HuH-7.5 (cell line): Measurements from ENCODE around the gene BCAS2.
A peak's percentile ranks its signal among the peaks of the same experiment; 100 is the strongest.
"Not testable (repeated sequence)": the region's sequence is repeated elsewhere in the genome, so short reads cannot be mapped to it uniquely, and the experiment has no call there.

ENCODE experiments used
- DNase-seq: peaks from one replicate; pipeline ENCODE4 v3.0.0; 2011; ENCODE audit warnings: low spot score

Gene BCAS2

DNA sequence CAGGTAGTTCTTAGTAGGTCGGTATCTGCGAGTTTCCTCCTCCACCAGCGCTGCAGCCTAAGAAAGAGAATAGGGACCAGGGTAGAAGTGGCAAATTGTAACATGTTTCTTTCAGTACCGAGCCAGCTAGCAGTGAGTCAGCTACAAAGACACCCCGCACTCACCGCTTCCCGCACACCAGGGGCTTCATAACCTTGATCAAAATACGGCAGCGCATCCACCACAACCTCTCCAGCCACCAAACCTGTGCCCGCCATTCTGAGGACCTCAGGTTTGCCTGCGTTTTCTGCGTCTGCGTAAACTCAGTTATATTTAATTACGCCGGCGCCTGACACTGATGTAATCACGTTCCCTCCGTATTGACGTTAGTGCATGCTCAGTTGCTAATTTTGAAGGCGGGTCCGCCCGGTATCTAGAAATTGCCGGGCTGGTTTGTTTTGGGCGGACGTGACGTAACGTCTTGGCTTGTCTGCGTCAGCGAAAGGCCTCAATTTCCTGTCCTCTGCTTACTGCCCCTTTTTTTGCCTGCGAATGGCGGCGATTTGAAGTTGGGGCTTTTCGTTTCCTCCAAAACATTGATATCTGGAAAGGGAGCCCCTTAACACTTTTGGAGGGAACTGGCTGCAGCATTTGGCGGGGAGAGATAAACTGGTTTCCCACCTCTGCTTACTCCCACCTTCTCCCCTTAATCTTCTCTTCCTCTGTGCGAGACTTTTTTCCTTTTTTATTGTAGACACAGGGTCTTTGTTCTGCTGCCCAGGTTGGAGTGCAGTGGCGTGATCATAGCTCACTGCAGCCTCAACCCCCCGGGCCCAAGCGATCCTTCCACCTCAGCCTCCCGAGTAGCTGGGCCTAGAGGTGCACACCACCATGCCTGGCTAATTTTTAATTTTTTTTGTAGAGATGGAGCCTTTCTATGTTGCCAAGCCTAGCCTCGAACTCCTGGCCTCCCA lies at the start of gene BCAS2:
Gene BCAS2, minus strand, starts transcription at position 281 of the 953 bp plus-strand sequence. Its CDS starts 24 bp downstream, at position 257.
- peak; percentile 83 for DNase-seq

GRCh38 chr1:114627107-114627506 lies 45.7 kb upstream of the BCAS2 start:
- no peak for DNase-seq

- DNase-seq, result no peak
These were observed 41.9 kb upstream of the BCAS2 start for GRCh38 chr1:114623364-114623763.

DNA sequence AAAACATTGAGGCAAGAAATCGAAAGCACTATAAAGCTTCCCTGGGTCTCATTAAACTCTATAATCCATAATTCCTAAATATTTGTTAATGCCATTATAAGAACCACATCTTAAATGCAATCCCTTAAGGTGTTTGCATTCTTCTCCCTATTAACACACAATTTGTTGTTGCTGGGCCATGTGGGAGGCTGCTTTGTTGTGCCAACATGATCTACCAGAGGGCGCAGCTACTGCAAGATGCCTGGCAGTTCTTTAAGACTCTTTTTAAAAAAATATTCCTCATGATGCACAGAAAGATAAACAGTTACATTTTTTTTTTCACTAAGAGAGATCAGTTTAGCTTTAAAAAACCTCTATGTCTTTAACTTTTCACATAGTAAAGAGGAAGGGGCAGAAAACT lies 39.0 kb upstream of the BCAS2 start:
- DNase-seq, result no peak

DNA sequence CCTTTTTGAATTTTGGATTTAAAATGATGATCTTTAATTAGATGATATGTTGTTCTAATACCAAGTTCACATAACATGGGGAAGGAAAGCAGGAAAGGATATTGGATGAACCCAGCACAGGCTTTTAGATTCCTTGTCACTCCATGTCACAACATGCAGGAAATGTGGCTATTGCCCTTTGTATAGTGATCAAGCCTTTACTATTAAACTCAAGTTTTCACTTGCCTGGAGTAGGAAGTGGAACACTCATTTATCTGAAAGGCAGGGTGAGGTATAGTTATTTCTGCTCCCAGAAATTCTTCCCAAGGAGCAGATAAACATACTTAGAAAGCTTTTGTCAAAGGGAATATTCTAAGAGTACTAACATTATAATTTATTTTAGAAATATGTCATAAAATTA lies 37.2 kb upstream of the BCAS2 start:
- no peak for DNase-seq

DNA sequence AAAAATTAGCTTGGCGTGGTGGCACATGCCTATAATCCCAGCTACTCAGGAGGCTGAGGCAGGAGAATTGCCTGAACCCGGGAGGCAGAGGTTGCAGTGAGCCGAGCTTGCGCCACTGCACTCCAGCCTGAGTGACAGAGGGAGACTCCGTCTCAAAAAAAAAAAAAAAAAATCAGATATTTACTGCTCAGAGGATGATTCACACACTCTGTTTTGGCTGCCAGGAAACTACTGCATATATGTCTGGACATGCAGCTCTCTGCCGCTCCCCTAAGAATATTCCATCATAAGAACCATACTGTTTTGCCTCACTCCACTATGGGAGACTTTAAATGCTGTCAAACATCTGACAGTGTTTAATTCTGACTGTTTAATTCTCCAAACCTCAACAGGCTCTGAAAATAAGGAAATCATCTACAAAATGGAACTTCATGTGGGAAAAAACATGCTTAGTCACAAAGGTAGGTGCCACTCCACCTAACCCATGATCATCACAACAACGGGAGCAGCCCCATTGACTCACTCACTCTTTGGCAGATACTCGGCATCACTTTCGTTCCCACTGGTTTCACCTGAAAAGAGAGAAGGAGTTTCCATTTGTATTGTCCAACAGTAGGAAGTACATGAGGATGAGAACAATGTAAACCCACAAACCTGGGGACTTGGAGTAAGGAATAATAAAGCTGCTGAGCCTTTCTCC lies 29.3 kb upstream of the BCAS2 start:
- no peak for DNase-seq

DNA sequence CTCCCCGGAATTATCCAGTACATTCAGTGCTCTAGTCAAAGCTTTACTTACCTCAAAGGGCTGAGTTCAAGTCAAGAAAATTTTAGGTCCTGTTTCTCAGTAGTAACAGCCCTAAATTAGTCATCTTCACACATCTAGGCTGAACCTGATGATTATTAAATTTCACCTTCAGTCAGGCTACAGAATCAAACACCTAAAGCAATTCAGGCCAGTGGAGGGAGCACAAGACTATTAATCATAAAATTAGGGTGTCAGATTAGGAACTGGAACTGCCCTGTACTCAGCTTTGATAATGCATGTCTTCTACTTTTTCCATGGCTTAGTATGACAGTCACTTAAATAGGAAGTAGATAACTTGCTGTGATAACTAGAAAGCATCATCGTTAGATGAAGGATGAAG lies 28.4 kb upstream of the BCAS2 start:
- no peak for DNase-seq

- no peak for DNase-seq
These were observed 27.6 kb upstream of the BCAS2 start for GRCh38 chr1:114609026-114609425.

GRCh38 chr1:114607223-114607622 lies 25.8 kb upstream of the BCAS2 start:
- DNase-seq, result no peak

DNA sequence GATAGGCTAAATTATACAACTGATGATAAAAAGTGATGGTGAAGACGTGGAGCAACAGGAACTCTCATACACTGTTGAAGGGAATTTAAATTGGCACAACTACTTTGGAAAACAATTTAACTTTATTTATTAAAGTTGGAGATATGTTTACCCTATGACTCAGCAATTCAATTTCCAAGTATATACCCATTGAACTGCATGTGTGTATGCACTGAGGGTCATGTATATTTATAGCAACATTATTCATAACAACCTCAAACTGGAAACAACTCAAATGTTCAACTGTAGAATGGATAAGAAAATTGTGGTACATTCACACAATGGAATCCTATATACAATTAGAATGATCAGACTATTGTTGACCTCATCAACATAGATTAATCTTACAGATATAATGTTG lies 16.5 kb upstream of the BCAS2 start:
- no peak for DNase-seq

DNA sequence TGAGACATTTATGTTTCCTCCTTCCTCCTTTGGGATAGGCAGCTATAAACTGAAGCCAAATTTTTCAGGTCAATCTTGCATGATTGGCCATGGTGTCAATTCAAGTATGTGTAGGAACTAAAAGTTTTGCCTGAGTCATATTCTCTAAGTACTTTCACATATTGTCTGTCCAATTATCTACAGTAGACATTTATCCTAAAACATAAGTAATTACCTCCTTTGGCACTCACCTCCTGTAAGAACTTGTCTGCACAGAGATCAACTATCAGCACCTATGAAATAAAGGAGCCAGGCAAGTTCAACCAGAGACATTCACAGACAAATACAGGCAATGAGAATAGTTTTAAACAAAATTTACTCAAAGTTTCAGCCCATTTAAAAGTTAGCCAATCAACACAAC lies 14.2 kb upstream of the BCAS2 start:
- no peak for DNase-seq

DNA sequence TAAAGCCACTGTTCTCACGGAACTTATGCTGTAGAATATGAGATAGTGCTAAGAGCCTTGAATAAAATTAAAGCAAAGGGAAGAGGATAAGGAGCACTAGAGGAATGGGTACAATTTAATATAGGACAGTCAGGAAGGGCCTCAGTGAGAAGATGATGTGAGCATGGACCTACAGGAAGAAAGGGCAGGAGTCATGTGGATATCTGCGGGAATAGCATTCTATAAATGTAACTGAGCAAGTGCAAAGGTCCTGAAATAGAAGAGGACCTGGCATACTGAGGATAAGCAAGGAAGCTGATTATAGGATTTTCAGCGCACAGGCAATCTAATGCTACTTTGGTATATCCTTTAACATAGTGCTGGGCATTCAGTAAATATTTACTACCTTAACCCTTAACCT lies 12.6 kb upstream of the BCAS2 start:
- DNase-seq, result no peak

- no peak for DNase-seq
These were observed 7.7 kb upstream of the BCAS2 start for GRCh38 chr1:114589122-114589521.

- no peak for DNase-seq
These were observed 6.8 kb upstream of the BCAS2 start for GRCh38 chr1:114588196-114588689.

GRCh38 chr1:114587203-114587991 lies 6.0 kb upstream of the BCAS2 start:
- DNase-seq, result no peak

GRCh38 chr1:114586513-114587047 lies 5.2 kb upstream of the BCAS2 start:
- DNase-seq, result no peak

- no peak for DNase-seq
These were observed 3.8 kb upstream of the BCAS2 start for GRCh38 chr1:114585231-114585630.

DNA sequence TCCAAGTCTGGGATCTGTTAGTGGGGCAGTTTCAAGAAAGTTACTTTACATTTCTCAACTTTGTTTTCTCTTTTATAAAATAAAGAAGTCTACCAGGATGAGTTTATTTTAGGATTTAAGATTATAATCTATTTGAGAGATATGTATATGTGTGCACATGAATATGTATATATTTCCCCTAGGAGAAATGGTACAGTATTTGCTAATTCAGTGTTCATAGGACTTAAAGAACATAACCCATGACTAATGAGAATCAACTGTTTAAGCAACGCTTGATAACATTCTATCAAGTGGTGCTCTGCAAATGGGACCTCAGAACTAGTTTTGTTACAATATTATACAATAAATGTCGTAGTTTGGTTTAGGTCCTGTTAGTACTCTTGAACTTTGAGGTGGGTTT lies 7.0 kb downstream of the BCAS2 start:
- DNase-seq, result no peak

DNA sequence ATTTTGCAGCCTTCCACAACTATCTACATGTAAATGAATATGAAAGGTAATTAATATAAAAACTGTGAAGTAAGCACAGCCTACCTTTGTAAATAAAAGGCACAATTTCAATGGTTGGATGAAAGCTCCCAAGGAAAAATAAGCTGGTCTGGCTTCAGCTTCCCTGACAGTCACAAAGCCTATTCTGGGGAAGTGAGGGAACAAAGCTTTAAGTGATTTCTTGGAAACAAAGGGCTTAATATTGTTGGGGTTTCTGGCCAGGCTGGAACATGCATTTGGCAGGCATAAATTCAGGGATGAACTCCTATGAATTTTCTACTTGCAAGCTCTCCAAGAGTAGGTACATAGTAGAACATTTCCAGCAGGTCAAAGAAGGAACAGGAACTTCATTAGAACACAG lies 17.3 kb downstream of the BCAS2 start:
- no peak for DNase-seq

DNA sequence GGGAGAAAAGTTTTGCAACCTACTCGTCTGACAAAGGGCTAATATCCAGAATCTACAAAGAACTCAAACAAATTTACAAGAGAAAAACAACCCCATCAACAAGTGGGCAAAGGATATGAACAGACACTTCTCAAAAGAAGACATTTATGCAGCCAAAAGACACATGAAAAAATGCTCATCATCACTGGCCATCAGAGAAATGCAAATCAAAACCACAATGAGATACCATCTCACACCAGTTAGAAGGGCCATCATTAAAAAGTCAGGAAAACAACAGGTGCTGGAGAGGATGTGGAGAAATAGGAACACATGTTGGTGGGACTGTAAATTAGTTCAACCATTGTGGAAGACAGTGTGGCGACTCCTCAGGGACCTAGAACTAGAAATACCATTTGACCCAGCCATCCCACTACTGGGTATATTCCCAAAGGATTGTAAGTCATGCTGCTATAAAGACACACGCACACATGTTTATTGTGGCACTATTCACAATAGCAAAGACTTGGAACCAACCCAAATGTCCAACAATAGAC lies 18.4 kb downstream of the BCAS2 start:
- not testable (repeated sequence) for DNase-seq

- no peak for DNase-seq
These were observed 20.1 kb downstream of the BCAS2 start for GRCh38 chr1:114561333-114561732.

DNA sequence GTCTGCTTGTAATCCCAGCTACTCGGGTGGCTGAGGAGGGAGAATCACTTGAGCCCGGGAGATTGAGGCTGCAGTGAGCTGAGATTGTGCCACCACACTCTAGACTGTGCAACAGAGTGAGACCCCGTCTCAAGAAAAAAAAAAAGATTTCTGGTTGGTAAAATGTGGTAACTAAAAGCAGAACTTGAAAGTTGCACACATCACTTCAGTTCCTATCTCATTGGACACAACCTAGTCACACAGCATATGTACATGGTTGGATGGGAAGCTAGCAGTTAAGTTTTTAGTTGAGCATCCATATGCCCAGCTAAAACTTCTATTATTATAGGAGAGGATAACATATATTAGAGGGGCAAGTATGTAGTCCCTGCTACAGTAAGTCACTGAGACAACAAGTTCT lies 22.1 kb downstream of the BCAS2 start:
- no peak for DNase-seq
